Measurements from ENCODE around the gene IGSF21.

IGSF21 gene

DNA sequence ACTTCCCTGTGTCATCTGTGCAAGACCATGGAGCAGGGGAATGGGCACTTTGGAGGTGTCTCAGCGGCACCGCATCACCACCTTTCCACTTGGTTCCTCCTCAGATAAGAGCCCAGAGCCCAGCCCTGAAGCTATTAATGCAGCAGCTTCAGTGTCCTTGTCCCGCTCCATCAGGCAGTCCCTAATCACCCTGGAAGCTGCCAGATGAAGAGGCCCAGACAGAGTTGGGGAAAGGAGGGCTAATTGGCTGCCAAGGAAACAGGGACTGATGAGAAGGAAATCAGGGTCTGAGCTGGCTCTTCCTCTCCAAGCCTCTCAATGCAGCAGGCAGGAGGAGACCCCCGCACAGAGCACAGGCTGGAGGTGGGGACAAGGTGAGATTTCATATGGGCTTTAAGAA, 290.0 kb downstream of the IGSF21 start:
- TF ChIP-seq, protein P1, sequence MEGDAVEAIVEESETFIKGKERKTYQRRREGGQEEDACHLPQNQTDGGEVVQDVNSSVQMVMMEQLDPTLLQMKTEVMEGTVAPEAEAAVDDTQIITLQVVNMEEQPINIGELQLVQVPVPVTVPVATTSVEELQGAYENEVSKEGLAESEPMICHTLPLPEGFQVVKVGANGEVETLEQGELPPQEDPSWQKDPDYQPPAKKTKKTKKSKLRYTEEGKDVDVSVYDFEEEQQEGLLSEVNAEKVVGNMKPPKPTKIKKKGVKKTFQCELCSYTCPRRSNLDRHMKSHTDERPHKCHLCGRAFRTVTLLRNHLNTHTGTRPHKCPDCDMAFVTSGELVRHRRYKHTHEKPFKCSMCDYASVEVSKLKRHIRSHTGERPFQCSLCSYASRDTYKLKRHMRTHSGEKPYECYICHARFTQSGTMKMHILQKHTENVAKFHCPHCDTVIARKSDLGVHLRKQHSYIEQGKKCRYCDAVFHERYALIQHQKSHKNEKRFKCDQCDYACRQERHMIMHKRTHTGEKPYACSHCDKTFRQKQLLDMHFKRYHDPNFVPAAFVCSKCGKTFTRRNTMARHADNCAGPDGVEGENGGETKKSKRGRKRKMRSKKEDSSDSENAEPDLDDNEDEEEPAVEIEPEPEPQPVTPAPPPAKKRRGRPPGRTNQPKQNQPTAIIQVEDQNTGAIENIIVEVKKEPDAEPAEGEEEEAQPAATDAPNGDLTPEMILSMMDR (IDR thresholded peaks at IDR 0.05; ENCODE audit: control insufficient read depth, insufficient read depth, low read depth, low read length, missing control alignments): no peak
- no peak for DNase-seq (ENCODE audit: low read depth)

DNA sequence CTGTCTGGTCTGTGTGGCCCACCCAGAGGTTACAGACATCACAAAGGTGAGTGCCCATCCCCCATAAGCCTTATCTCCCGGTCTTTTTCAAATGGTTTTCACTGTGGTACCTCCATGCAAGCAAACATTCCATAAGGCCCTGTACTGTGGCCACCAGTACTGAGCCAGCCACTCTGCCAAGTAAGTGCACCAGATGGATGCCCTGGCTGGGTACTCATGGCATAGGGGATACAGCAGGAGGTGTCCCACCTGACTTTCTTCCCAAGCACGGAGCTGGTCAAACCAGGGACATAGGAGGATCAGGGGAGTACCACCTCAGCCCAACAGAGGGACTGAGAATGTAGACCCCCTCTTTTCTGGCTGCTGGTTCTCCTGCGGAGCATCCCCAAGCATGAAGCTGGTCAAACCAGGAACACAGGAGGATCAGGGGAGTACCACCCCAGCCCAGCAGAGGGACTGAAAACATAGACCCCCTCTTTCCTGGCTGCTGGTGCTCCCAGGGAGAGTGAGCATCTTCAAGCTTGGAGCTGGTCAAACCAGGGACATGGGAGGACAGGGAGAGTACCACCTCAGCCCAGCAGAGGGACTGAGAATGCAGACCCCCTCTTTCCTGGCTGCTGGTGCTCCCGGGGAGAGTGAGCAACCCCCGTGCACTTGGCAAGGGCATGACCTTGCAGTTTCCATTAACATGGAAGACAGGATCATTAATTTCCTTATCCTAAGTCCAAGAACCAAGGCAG, 291.4 kb downstream of the IGSF21 start:
- H3K4me3 ChIP-seq (ENCODE audit: control insufficient read depth, low read depth, low read length): no peak overlapping the region
- TF ChIP-seq, protein P1 (IDR thresholded peaks at IDR 0.05; ENCODE audit: control insufficient read depth, insufficient read depth, low read depth, low read length, missing control alignments): no peak
- no peak for DNase-seq (ENCODE audit: low read depth)

More for the DNA sequence above, 290.0 kb downstream of the IGSF21 start:
- no peak overlapping the region for H3K4me3 ChIP-seq (ENCODE audit: control insufficient read depth, low read depth, low read length)

DNA sequence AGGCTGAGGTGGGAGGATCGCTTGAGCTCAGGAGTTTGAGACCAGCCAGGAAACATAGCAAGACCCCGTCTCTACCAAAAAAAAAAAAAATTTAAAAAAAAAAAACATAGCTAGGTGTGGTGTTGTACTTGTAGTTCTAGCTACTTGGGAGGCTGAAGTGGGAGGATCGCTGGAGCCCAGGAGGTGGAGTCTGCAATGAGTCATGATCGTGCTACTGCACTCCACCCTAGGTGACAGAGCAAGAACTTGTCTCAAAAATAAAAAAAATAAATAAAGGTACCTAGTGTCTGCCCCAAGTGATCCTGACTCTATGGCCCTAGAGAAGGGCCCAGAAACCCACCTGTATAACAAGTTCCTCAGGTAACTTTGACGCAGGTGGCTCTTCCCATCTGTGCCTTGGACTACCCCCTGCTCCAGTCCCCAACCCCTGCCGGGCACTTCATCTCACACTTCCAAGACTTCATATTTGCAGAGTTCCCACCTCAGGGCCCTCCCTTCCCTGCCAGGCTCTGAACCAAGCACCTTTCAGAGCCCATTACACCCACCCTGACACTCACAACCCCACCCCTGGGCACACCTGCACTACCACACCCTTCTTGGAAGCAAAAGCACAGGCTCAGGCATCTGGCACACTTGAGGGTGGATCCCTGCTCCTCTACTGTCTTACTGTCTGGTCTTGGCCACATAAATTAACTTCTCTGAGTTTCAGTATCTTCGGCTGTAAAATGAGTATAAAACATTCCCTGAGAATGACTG, 292.9 kb downstream of the IGSF21 start:
- H3K4me3 ChIP-seq (ENCODE audit: control insufficient read depth, low read depth, low read length): no peak overlapping the region
- no peak for DNase-seq (ENCODE audit: low read depth)
- TF ChIP-seq, protein P1 (IDR thresholded peaks at IDR 0.05; ENCODE audit: control insufficient read depth, insufficient read depth, low read depth, low read length, missing control alignments): no peak

- no peak for DNase-seq (ENCODE audit: low read depth)
- no peak overlapping the region for H3K4me3 ChIP-seq (ENCODE audit: control insufficient read depth, low read depth, low read length)
- TF ChIP-seq, protein P1 (IDR thresholded peaks at IDR 0.05; ENCODE audit: control insufficient read depth, insufficient read depth, low read depth, low read length, missing control alignments): no peak
Measured at GRCh38 chr1:18401921-18402320, 294.3 kb downstream of the IGSF21 start.

DNA sequence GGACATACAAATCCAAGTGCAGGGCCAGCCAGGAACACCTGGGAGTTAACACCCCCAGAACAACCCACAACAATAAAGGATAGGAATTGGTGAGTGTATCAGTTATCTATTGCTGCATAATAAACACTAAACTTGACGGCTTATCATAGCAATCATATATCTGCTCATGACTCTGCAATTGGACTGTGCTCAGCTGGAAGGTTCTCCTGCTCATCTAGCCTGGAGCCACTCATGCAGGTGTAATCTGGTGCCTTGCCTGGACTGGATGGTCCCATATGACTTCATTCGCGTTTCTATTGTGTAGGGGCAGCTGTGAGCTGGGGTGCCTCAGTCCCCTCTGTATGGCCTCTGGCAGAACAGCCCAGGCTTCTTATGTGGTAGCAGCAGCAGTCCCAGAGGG, 296.9 kb downstream of the IGSF21 start:
- DNase-seq (ENCODE audit: low read depth): no peak
- TF ChIP-seq, protein P1 (IDR thresholded peaks at IDR 0.05; ENCODE audit: control insufficient read depth, insufficient read depth, low read depth, low read length, missing control alignments): no peak
- no peak overlapping the region for H3K4me3 ChIP-seq (ENCODE audit: control insufficient read depth, low read depth, low read length)

- TF ChIP-seq, protein P1 (IDR thresholded peaks at IDR 0.05; ENCODE audit: control insufficient read depth, insufficient read depth, low read depth, low read length, missing control alignments): no peak
- DNase-seq (ENCODE audit: low read depth): no peak
- H3K4me3 ChIP-seq (ENCODE audit: control insufficient read depth, low read depth, low read length): no peak overlapping the region
Measured at GRCh38 chr1:18407166-18408045, 299.8 kb downstream of the IGSF21 start.

Data from AG09309 (cell line).